CD4-positive, alpha-beta T cell treated with Interleukin-15 for 4 hours (primary cell): ENCODE measurements around the gene GEMIN4.
"Not testable (repeated sequence)": the region's sequence is repeated elsewhere in the genome, so short reads cannot be mapped to it uniquely, and the experiment has no call there.

Experiments
- DNase-seq: peaks from one replicate; pipeline ENCODE4 v3.0.0-alpha.2; 2020; ENCODE audit warnings: low spot score

GEMIN4 gene

DNA sequence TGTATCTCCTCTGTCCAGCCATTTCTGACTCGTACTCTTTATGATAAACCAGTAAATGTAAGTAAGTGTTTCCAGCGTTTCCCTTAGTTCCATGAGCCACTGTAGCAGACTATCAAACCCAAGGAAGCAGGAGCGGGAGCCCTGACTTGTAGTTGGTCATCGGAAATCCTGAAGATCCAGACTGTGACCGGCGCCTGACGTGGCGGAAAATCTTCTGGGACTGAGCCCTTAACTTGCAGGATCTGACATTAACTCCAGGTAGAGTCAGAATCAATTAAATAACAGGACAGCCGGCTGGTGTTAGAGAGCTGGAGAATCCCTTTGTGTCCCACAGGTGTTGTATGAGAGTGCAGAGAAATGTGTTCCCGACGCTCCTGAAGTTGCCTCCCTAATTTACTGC is 26.0 kb upstream of the GEMIN4 start:
- no peak for DNase-seq

DNA sequence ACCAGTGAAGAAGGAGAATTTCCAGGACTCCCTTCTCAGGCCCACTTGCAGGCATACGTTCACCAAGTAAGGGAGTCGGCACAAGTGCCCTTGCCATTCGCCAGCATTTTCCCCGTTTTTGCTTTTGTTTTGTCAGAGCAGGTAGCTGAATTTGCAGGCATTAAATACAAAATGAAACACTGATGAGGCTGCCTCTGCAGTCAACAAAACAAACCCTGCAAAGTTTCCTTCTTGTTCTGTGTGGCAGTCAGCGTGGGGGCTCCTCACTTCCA is 22.2 kb upstream of the GEMIN4 start:
- no peak for DNase-seq

DNA sequence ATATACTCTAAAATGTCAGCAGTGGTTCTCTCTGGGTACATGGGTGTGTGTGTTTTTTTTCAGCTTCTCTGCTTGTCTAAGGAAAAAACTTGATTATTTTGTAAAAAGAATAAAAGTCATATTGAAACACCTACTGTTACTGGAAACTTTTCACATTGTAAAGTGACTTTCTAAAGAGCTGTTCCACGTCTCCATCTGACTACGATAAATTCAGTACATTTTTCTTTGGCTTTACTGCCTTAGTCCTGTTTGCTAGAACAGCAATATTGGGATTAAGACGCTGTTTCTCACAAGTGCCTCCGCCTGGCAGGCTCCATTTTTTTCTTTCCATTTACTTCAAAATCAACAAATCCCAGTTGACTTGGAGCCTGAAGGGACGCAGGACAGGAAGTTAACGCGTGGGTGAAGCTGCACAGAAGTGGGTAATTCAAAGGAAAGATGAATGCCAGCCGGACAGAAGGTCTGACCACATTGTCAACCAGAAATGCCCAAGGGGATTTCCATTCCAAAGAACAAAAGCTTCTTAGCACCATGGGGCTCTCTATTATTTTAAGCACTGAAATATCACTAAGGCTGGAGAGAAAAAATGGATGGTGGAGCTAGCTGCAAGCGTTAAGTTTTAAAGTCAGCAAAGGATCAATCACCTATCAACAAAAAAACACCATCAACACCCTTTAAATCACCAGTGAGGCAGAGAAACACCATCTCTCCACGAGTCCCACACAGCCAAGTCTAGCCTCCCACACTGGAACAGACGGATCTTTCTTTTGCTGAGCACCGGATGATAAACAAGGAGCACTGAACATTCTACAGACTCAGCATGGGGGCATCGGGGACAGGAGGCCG is 21.6 kb upstream of the GEMIN4 start:
- DNase-seq, result no peak

DNA sequence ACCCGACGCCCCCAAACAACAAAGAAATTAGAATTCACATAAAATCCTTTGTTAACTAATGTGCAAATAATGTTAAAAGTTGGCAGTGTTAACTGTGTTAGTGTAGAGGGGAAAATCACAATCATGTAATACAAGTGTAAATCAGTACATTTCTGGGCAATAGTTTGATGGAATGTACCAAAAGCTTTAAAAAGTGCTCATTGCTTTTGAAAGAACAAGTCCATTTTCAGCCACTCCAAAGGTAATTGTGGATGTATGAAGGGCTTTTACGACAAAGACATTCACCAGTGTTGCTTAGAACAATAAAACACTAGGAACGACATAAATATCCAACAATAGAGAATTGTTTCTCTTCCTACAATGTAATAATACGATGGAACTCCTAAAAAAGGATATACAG is 21.0 kb upstream of the GEMIN4 start:
- no peak for DNase-seq

DNA sequence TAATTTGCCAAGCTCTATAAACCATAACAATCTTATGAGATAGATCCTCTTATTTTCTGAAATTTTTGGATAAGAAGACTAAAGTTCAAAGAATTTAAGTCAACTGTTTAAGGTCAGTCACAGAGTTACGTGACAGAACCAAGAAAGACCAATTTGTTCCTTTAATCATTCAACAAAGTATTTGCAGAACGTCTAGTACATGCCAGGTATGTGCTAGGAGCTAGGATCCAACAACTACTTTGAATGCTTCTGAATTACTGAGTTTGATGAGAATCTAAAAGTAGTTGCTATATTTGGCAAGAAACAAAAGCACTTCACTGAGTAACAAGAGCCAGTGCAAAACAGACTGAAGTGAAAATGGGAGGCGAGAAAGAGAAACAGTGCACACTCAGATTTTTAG is 15.0 kb upstream of the GEMIN4 start:
- no peak for DNase-seq

DNA sequence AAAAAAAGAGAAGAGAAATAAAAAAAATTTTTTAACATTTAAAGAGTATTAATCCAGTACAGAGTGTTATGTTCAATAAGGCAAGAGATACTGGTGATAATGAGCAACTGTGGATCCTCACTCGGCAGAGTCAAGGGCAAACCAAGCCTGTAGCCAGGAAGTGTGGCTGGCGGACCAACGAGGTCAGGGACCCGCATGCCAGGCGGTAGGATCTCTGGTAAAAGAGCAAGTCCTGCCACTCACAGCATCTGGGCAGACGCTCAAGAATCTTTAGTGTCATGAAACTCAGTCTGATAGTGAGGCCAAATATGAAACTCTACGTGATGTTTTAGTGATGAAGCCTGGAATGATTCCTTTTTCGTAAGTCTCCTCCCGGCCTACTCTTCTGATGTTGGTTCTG is 8.3 kb upstream of the GEMIN4 start:
- no peak for DNase-seq

DNA sequence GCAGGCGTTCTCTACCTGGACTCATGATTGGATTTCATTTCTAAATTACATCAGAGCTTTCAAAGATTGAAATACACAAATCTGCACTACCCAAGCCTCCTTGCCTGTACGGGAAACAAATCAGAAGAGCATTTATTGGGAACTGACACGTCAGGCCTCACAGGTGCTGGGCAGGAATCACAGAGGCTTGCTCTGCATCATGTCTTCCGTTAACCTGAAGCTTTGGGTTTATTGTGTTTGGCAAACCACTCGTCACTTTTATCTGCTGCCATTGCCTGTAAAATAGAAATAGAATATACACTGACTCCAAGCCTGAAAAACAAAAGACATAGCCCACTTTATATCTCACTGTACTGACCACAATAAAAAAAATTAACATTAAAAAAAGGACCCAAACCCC is 7.9 kb upstream of the GEMIN4 start:
- DNase-seq, result no peak

DNA sequence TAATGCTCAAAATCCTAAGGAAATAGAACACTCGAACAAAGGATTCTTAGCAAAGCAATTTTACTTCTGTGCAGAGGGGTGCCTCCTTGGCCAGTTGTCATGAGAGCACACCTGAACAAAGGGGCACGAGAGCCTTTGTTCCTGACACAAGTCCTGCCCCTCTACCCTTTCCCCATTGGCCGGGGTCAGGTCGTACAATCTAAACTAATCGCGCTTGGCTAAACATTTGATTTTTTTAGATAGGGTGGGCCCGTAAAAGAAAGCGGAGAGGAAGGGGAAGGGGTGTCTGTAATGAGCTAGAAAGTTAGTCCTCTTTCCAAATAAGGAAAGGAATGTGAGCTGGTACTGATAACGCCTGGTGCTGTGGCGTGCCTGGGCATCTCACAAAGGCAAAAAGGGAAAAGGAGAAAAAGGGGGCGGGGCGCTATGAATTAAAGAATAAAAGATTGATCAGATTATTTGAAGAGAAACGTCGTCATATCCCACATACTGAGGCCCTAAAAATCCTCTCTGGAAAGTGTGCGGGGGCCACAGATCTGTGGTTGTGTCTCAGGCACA is 4.0 kb upstream of the GEMIN4 start:
- DNase-seq, result not testable (repeated sequence)

DNA sequence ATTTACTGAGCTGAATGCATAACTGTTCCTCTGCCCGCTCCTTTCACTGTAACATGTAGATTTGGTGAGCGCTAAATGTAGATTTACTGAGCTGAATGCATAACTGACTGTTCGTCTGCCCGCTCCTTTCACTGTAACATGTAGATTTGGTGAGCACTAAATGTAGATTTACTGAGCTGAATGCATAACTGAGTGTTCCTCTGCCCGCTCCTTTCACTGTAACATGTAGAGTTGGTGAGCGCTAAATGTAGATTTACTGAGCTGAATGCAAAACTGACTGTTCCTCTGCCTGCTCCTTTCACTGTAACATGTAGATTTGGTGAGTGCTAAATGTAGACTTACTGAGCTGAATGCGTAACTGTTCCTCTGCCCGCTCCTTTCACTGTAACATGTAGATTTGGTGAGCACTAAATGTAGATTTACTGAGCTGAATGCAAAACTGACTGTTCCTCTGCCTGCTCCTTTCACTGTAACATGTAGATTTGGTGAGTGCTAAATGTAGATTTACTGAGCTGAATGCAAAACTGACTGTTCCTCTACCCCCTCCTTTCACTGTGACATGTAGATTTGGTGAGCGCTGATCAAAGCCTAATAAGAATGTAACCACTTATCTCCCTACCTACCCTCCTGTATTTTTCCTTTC is 3.4 kb upstream of the GEMIN4 start:
- not testable (repeated sequence) for DNase-seq

DNA sequence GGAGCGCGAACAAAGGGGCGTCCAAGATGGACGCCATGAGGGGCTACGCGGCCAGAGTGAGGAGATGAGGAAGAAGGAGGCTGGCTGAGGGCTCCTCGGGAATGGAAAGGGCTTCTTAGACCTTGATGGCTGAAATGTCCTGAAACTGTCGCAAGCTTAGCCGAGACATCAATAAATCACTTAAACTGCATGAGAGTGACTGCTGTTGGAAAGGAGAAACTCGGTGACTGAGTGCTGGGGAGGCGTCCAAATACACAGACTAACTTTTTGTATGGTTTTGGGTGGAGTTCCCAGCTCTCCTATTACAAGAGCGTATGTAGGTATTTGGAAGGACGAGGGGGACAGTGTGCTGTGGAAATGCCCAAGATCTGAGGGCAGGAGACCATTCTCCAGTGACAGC is 1.4 kb upstream of the GEMIN4 start:
- no peak for DNase-seq

DNA sequence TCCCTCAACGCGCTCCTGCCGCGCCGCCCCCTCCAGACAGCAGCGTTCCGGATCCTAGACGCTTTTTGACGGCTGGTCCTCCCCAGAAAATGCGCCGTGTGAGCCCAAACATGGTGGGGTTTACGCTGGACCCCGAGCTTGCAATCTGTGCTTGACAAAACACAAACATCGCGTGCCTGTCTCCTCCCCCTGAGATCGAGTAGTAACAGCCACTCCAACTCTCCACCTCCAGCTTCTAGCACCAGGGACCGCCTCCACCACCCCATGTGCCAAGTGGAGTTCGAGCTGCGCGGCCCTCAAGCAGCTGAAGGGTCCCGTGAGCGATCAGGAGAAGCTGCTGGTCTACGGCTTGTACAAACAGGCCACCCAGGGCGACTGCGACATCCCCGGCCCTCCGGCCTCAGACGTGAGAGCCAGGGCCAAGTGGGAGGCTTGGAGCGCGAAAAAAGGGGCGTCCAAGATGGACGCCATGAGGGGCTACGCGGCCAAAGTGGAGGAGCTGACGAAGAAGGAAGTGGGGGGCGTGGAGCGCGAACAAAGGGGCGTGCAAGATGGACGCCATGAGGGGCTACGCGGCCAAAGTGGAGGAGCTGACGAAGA is 656 bp upstream of the GEMIN4 start:
- DNase-seq, result no peak

DNA sequence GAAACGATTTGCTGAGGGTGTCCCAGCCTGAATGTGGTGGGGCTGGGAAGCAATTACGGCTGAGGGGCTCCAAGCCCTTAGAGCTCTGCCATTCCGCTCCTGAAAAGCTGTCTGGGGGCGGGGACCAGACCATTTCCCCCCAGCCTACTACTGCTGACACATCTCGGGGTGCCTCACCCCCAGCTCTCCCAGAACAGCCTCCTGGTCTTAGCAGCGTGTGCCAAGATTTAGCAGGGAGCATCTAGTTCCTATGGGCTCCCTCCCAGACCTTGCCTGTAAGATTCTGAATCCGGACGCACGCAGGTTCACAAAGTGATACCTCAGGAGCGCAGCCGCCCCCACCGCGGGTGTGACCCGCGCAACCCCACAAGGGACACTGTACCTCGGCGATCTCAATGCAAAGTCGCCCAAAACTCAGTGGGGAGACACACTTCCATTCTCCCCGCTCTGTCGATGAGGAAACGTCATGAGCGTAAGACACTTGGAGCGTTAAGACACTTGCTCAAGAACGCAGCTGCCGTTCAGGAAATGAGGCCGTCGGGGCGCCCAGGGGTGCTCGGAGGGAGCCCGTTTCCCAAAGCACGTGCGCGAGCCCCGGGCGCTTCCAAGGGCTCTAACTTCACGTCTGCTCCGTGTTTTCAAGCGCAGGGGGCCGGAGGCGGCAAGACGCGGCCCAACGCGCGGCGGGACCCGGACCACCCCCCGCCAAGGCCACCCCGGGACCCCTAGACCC is 629 bp downstream of the GEMIN4 start:
- peak; percentile 30 for DNase-seq

DNA sequence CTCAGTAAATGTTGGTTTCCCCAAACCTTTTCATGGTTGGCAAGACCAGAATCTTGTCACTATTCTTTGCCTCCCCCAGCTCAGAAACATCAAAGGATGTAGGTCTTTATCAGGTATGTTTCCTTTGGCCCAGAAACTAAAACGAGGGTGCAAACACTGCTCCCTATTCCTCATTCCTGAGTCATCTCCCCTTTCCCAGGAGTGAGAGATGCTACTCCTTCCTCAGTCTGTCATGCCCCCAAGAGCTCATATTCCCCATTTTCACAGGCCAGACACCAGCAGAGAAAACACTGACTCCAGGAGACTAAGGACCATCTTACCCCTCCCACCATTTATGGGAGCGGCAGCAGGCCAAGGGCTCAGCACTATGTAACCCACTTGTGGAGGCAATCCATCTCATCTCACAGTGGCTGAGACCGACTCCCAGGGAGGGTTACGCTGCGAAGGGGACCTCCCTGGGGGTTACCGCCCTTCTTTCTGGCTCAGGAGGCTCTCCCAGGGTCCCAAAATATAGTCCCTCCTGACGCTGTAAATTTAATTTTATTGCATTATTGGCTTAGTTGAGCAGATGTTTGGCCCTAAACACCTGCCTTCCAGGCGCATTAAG is 1.5 kb downstream of the GEMIN4 start:
- no peak for DNase-seq

DNA sequence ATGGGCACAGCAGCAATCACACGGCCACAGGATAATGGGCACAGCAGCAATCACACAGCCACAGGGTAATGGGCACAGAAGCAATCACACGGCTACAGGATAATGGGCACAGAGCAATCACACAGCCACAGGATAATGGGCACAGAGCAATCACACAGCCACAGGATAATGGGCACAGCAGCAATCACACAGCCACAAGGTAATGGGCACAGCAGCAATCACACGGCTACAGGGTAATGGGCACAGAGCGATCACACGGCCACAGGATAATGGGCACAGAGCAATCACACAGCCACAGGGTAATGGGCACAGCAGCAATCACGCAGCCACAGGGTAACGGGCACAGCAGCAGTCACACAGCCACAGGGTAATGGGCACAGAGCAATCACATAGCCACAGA is 2.7 kb downstream of the GEMIN4 start:
- not testable (repeated sequence) for DNase-seq

DNA sequence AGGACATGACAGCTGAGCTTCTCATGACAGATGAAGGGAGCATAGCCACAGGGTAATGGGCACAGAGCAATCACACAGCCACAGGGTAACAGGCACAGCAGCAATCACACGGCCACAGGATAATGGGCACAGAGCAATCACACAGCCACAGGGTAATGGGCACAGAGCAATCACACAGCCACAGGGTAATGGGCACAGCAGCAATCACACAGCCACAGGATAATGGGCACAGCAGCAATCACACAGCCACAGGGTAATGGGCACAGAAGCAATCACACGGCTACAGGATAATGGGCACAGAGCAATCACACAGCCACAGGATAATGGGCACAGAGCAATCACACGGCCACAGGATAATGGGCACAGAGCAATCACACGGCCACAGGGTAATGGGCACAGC is 3.5 kb downstream of the GEMIN4 start:
- DNase-seq, result not testable (repeated sequence)

DNA sequence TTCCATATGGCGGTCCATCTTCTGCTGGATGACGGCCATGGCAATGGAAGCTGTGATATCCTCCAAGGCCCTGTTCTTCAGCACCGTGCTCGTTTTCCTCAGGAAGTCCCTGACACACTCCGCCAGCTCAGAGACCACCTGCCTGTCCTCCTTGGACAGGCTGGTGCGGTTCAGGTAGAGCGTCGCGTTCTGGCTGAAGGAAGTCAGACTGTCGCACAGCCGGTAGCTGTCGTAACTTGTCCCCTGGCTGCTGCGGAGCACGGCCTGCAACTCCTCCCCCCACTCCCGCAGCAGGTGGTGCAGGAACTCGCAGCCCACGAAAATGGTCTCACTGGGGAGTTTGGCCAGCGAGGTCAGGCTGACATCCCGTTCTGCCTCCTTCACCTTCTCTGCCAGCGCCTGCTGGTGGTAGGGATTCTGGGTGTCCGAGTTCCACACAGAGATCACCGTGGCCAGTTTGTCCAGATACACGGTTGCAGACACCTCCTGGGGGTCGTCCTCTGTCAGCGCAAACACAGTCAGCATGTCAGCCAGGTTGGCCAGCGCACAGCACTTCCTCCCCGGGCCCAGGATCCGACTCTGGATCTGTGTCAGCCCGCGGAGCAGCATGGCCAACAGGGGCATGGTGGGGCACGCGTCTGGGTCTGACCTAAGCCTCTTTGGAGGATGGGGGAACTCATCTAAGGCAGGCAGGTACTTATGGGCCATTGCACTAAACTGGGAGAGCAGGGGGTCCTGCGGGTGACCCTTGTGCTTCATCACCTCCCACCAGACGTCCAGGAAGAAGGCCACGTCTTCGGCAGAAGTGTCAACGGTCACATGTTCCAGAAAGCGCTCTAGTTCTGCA is 5.1 kb downstream of the GEMIN4 start:
- DNase-seq, result no peak

DNA sequence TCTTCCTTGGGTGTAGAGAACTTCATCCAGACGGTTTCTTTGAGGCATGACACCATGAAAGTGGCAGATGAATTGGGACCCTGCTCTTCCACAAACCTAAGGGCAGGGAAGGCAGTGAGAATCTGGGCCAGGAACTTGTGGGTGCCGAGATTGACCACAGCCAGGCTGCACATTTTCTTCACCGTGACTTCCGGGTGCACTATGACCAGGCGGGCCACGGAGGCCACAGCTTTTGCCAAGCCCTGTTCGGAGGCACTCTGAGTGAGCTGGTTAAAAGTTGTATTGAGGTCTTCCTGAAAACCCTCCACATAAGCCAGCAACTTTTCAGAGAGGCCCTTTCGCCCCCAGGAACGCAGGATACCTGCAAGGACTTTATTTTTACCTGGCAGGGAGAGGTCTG is 5.9 kb downstream of the GEMIN4 start:
- DNase-seq, result no peak

DNA sequence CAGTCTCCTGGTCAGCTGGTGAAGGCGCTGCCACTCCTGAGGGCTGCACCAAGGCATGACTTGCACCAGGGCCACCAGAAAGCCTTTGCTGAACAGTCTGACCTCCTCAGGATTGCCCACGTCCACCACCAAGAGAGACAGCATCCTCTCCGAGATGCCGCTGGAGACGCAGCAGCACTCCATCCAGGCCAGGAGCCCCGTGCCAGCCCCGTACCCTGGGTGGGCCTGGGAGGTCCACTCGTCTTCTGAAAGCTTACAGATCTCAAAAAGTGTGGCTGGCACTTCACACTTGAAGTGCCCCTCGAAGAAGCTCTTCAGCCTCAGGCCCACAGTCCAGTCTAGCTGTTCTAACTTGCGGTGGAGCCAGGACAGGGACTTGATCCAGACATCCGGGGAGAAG is 6.7 kb downstream of the GEMIN4 start:
- DNase-seq, result no peak

DNA sequence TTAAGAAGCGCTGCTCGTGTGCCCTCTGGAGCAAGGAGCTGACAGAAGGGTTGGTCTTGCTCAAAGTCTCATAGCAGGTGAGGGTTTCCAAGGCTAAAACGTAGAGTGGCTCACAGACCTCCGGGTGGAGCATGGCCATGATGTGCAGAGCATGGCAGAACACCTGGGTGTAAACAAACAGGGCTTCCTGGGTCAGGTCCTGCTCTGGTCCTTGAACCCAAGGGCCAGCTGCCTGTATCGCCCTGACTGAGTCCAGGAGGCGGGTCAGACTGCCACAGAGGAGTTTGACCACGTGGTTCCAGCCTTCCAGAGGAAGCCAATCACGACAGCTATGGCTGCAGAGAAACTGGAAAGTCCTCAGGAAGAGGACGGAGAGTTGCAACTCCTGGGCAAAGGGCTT is 7.1 kb downstream of the GEMIN4 start:
- DNase-seq, result no peak

DNA sequence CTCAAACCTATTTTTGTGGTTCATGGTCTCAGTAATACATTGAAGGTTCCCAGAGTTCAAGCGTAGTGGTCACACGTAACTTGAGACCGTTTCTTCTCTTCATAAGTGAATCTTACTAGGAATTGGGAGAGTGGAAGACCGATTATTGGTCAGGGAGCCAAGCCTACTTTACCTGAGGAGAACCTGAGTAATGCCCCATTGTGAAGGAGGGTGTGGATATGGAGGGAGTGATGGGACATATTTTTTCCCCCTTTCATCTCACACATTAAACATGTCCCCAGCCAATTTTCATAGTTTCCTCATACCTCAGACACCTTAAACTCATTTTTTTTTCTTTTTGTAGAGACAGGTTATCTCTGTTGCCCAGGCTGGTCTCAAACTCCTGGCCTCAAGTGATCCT is 8.9 kb downstream of the GEMIN4 start:
- DNase-seq, result no peak

DNA sequence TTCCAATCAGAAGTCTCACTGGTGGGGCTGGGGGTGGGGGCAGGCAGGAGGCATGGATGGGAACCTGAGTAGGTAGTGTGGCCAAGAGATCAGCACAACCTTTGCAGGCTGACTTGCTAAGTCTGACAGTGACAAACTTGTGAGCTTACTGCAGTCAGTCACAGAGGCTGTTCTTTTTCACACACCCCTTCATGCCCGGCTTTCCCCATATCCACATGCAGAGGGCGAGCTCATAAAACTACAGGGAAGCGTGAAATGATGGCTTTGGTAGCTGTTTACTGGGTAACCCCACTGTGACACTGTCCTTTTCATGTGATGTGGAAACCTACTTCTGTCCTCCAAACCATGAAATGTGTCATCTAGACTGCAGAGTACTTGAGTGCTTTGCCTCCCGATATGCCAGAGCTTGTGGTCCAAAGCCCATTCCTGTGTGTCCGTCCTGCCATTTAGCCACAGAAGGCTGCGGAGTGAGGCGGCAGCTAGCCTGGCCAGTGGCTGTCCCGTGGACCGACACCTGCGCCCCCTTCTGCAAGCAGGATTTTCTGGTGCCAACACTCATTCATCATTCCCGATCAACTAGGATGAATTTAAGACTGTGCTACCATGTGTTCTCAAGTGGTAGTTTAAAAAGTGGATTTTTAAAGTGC is 9.8 kb downstream of the GEMIN4 start:
- no peak for DNase-seq
